ENCODE measurements around the gene CTTNBP2. TPM values are rescaled to one million over a fixed set of nuclear protein-coding genes. Genes with fewer than 3 reads are reported as not detected.

Gene CTTNBP2
- total and polyA plus RNA-seq, 2 of the 4 experiments (the other 2 are of a cell fraction) = 6.6 to 11.3 TPM

DNA sequence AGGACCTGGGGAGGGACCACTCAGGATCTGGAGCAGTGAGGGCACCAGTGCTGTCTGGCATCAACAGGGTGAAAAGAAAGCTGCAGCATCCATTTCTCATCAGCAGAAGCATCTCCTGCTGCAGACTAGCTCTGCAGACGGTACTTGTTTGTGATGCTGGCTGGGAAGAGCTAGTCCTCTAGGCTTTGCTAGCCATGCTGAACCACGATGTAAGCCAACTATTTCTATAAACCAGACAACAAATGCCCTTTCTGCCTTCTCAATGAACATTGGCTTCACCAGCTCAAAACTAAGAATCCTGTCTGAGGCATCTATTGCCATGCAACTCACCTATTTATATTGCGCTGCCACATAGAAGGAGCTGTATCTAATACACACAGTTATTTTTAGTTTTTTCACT is 65.6 kb downstream of the CTTNBP2 start:
- dilution Hi-C loops (cut with HindIII; ENCODE audit: low sequenced_read_pairs, unreplicated experiment) = no loop called here

More for the DNA sequence above, 65.6 kb downstream of the CTTNBP2 start:
- no peak for ATAC-seq (ENCODE audit: low read depth)
- WGBS, 2 experiments (ENCODE audit: extremely low coverage in 2 of 2, insufficient read length in 1 of 2) = 50% methylated on average over 1 of the region's 3 CpGs; no CpG with 5 or more reads in 1 of the 2 experiments
- no peak overlapping the region for H3K9ac ChIP-seq (ENCODE audit: low read depth, low read length)
- in situ Hi-C loops (cut with MboI; ENCODE audit: low sequenced_read_pairs) (no loop called here), intact Hi-C loops (cut with micrococcal nuclease) (no loop called here)
- H3K4me2 ChIP-seq (ENCODE audit: low read depth, low read length) = no peak overlapping the region
- 0 out of 2 replicates have a peak, but pooled peaks cover 1% of the 10 kb centered on the region for H3K36me3 ChIP-seq (ENCODE audit: control insufficient read depth, insufficient read depth, low read length)
- H4K20me1 ChIP-seq (ENCODE audit: insufficient read depth, low read length) = no peaks in the 10 kb centered on the region
- H3K23ac ChIP-seq (ENCODE audit: low read depth, low read length) = no peak overlapping the region
- ChIA-PET CTCF (interaction anchor here (0.6 kb wide), 1 partner anchor 9 kb away, joined by 3 read pairs; no protein-coding TSS in a partner anchor), POLR2A (ENCODE audit: unreplicated experiment) (no interaction called here)
- H2BK120ac ChIP-seq (ENCODE audit: low read depth, low read length) = no peak overlapping the region
- peaks cover 5% of the 10 kb centered on the region; the same call in 1 of the 2 replicates for H3K9me1 ChIP-seq (ENCODE audit: insufficient read depth, low read length)
- H3K27ac ChIP-seq (ENCODE audit: insufficient read depth, low read length) = no peak overlapping the region
- peaks cover 9% of the 10 kb centered on the region for H3K4me1 ChIP-seq (ENCODE audit: control insufficient read depth, insufficient read depth, low read length)
- peaks cover 0 to 14% of the 10 kb centered on the region in 2 experiments; a peak in 3 of 4 replicates for H3K79me1 ChIP-seq (ENCODE audit: low read depth in 1 of 2, low read length in 2 of 2)
- H3K14ac ChIP-seq (replicated peaks; ENCODE audit: low read depth, low read length) = no peak overlapping the region
- DNase-seq = no peak
- H4K8ac ChIP-seq (ENCODE audit: low read depth in 2 of 2, low read length in 2 of 2) = no peak overlapping the region
- no peak overlapping the region for H3K4me3 ChIP-seq (ENCODE audit: insufficient read depth, low read depth, low read length)
- H4K5ac ChIP-seq (ENCODE audit: low read depth, low read length) = no peak overlapping the region
- H2AK5ac ChIP-seq (ENCODE audit: low read depth, low read length) = no peak overlapping the region
- H3K4ac ChIP-seq (ENCODE audit: low read depth, low read length) = no peak overlapping the region
- H2AFZ ChIP-seq (replicated peaks; ENCODE audit: low read length, poor library complexity) = no peak overlapping the region
- H3K9me3 ChIP-seq (ENCODE audit: control insufficient read depth, insufficient read depth, low read length) = no peaks in the 10 kb centered on the region
- H3K27me3 ChIP-seq (ENCODE audit: control insufficient read depth, insufficient read depth, low read length) = no peaks in the 10 kb centered on the region
- no TSS peak for BruUV-seq (replicated peaks)
- no peak overlapping the region for H3K56ac ChIP-seq (ENCODE audit: extremely low read depth, insufficient read depth, low read length)
- TF ChIP-seq POLR2A (IDR thresholded peaks at IDR 0.05; ENCODE audit: low read depth, low read length) (no peak), NFE2L2 (IDR thresholded peaks at IDR 0.05; ENCODE audit: low read depth, low read length) (no peak), CHD1 (IDR thresholded peaks at IDR 0.05; ENCODE audit: low read depth, low read length) (no peak), SMC3 (IDR thresholded peaks at IDR 0.05; ENCODE audit: low read depth, low read length) (no peak), CEBPB (IDR thresholded peaks at IDR 0.05; ENCODE audit: low read depth, low read length) (no peak), MAZ (IDR thresholded peaks at IDR 0.05; ENCODE audit: borderline replicate concordance, low read depth, low read length) (no peak), RCOR1 (IDR thresholded peaks at IDR 0.05; ENCODE audit: insufficient replicate concordance, low read length) (no peak), MXI1 (IDR thresholded peaks at IDR 0.05; ENCODE audit: borderline replicate concordance, low read depth, low read length) (no peak), RFX5 (IDR thresholded peaks at IDR 0.05; ENCODE audit: low read depth, low read length) (no peak), FOS (IDR thresholded peaks at IDR 0.05; ENCODE audit: low read depth, low read length) (no peak), MAFK (IDR thresholded peaks at IDR 0.05; ENCODE audit: low read depth, low read length) (no peak), BHLHE40 (IDR thresholded peaks at IDR 0.05; ENCODE audit: low read depth, low read length) (no peak), RAD21 (IDR thresholded peaks at IDR 0.05; ENCODE audit: low read length) (no peak)
- TF ChIP-seq, protein P1, sequence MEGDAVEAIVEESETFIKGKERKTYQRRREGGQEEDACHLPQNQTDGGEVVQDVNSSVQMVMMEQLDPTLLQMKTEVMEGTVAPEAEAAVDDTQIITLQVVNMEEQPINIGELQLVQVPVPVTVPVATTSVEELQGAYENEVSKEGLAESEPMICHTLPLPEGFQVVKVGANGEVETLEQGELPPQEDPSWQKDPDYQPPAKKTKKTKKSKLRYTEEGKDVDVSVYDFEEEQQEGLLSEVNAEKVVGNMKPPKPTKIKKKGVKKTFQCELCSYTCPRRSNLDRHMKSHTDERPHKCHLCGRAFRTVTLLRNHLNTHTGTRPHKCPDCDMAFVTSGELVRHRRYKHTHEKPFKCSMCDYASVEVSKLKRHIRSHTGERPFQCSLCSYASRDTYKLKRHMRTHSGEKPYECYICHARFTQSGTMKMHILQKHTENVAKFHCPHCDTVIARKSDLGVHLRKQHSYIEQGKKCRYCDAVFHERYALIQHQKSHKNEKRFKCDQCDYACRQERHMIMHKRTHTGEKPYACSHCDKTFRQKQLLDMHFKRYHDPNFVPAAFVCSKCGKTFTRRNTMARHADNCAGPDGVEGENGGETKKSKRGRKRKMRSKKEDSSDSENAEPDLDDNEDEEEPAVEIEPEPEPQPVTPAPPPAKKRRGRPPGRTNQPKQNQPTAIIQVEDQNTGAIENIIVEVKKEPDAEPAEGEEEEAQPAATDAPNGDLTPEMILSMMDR (conservative IDR thresholded peaks at IDR 0.05; ENCODE audit: low read depth, low read length) = no peak
- TF ChIP-seq, protein P2, sequence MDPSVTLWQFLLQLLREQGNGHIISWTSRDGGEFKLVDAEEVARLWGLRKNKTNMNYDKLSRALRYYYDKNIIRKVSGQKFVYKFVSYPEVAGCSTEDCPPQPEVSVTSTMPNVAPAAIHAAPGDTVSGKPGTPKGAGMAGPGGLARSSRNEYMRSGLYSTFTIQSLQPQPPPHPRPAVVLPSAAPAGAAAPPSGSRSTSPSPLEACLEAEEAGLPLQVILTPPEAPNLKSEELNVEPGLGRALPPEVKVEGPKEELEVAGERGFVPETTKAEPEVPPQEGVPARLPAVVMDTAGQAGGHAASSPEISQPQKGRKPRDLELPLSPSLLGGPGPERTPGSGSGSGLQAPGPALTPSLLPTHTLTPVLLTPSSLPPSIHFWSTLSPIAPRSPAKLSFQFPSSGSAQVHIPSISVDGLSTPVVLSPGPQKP (IDR thresholded peaks at IDR 0.05; ENCODE audit: borderline replicate concordance, low read depth, low read length) = no peak
- TF ChIP-seq, protein P3, sequence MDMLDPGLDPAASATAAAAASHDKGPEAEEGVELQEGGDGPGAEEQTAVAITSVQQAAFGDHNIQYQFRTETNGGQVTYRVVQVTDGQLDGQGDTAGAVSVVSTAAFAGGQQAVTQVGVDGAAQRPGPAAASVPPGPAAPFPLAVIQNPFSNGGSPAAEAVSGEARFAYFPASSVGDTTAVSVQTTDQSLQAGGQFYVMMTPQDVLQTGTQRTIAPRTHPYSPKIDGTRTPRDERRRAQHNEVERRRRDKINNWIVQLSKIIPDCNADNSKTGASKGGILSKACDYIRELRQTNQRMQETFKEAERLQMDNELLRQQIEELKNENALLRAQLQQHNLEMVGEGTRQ (IDR thresholded peaks at IDR 0.05; ENCODE audit: low read depth, low read length) = no peak
- H3K18ac ChIP-seq (ENCODE audit: low read depth, low read length) = no peak overlapping the region
- H2BK5ac ChIP-seq (ENCODE audit: low read depth, low read length, poor library complexity, severe bottlenecking) = no peak overlapping the region
- no peak overlapping the region for H4K91ac ChIP-seq (ENCODE audit: insufficient read depth, low read depth, low read length)
- H2BK20ac ChIP-seq (ENCODE audit: low read depth, low read length) = no peak overlapping the region
- H2BK15ac ChIP-seq (ENCODE audit: low read depth, low read length) = no peak overlapping the region
- H2AK9ac ChIP-seq (replicated peaks; ENCODE audit: low read depth, low read length, poor library complexity) = no peak overlapping the region
